K562 (cell line): ENCODE results near the gene FOLR2. TPM values are rescaled to one million over a fixed set of nuclear protein-coding genes. Genes with fewer than 3 reads are reported as not detected.

Source experiments
- ATAC-seq: fragments of 200-7000 bp; cut with Tn5 transposase; 3 replicates; pipeline ENCODE4 v1.9.1; 2020; ENCODE audit warnings: moderate library complexity
- BruUV-seq: library from RNA; stranded (reverse); fragments of 400-500 nt; replicated peaks from 2 replicates; lab custom pipeline; 2021; lab: Mats Ljungman, UMichigan
- CTCF ChIA-PET: fragments of 300-600 bp; formaldehyde crosslinking; extraction: SDS; loops from one replicate; lab custom pipeline; 2021; ENCODE audit warnings: low intra/inter-chr PET ratio; lab: Yijun Ruan, JAX
- POLR2A ChIA-PET: fragments of 300-600, 350-650 bp; sonication (Branson Sonifier 250); formaldehyde crosslinking; extraction: SDS; loops from one replicate; lab custom pipeline; 2021; ENCODE audit warnings: antibody characterized with exemption, inconsistent platforms; lab: Yijun Ruan, JAX
- DNase-seq, 4 experiments: peaks; one replicate each; pipeline versions ENCODE4 v3.0.0 to v3.0.0-alpha.2; 2011 to 2018; ENCODE audit warnings: low spot score in 3 of 4, mixed read lengths in 3 of 4; ENCODE audit errors: extremely low read depth in 1 of 4
- FAIRE-seq: peaks from 2 replicates; lab custom pipeline; 2011; peaks lifted over from hg19 to GRCh38; lab: Jason Lieb, UNC
- H2AFZ ChIP-seq: 2 replicates; pipeline ENCODE4 v1.6.0; 2011; ENCODE audit warnings: low read depth, low read length, control low read depth, inconsistent platforms
- H3K27ac ChIP-seq: fragments of 200-600 bp; 3 replicates; pipeline ENCODE4 v1.8.0; 2011; ENCODE audit warnings: low read depth, mild to moderate bottlenecking, control low read depth, inconsistent platforms, low read length, moderate library complexity, mixed read lengths; ENCODE audit errors: extremely low read depth
- H3K27me3 ChIP-seq, 2 experiments: fragments of 300-600 bp in 1 of 2; 2 replicates in 1 of 2; 3 replicates in 1 of 2; pipeline versions ENCODE4 v1.6.0 to v1.8.0; 2011; ENCODE audit warnings: inconsistent platforms in 2 of 2, low read length in 2 of 2, mild to moderate bottlenecking in 1 of 2, mixed read lengths in 1 of 2, moderate library complexity in 1 of 2; ENCODE audit not compliant: control insufficient read depth in 2 of 2, insufficient read depth in 2 of 2
- H3K36me3 ChIP-seq: fragments of 300-600 bp; 3 replicates; pipeline ENCODE4 v1.8.0; 2011; ENCODE audit warnings: mild to moderate bottlenecking, low read length, inconsistent platforms; ENCODE audit not compliant: control insufficient read depth, insufficient read depth
- H3K4me1 ChIP-seq, 2 experiments: fragments of 200-600 bp in 1 of 2; replicated peaks in 1 of 2; 2 replicates in 1 of 2; 3 replicates in 1 of 2; pipeline versions ENCODE4 v1.5.1 to v1.8.0; 2011; ENCODE audit warnings: inconsistent platforms in 2 of 2, low read length in 2 of 2, mild to moderate bottlenecking in 1 of 2, mixed read lengths in 1 of 2, moderate library complexity in 1 of 2; ENCODE audit not compliant: control insufficient read depth in 2 of 2, insufficient read depth in 2 of 2
- H3K4me2 ChIP-seq: 2 replicates; pipeline ENCODE4 v1.6.1; 2011; ENCODE audit warnings: low read length, control low read depth, inconsistent platforms, mixed read lengths; ENCODE audit not compliant: insufficient read depth
- H3K4me3 ChIP-seq: fragments of 200-600 bp; sonication (generic), shearing (Covaris generic); 2 replicates; pipeline ENCODE4 v1.5.1; 2016; ENCODE audit warnings: control low read depth, inconsistent platforms
- H3K79me2 ChIP-seq: fragments of 200-600 bp; 3 replicates; pipeline ENCODE4 v1.8.0; 2011; ENCODE audit warnings: low read length, inconsistent platforms; ENCODE audit not compliant: control insufficient read depth, insufficient read depth
- H3K9ac ChIP-seq, 2 experiments: 2 replicates each; pipeline versions ENCODE4 v1.6.0 to v1.6.1; 2011; ENCODE audit warnings: low read depth in 2 of 2, low read length in 2 of 2, control low read depth in 1 of 2, inconsistent platforms in 1 of 2, mild to moderate bottlenecking in 1 of 2, mixed read lengths in 1 of 2; ENCODE audit not compliant: insufficient read depth in 1 of 2
- H3K9me1 ChIP-seq: one replicate; pipeline ENCODE4 v1.6.0; 2011; ENCODE audit warnings: inconsistent platforms, mild to moderate bottlenecking, low read length, moderate library complexity; ENCODE audit not compliant: control insufficient read depth, insufficient read depth
- H3K9me3 ChIP-seq: replicated peaks from 2 replicates; pipeline ENCODE4 v1.5.1; 2011; ENCODE audit warnings: low read depth, low read length, inconsistent platforms; ENCODE audit not compliant: control insufficient read depth, insufficient read depth
- H4K20me1 ChIP-seq: replicated peaks from 2 replicates; pipeline ENCODE4 v1.6.1; 2011; ENCODE audit warnings: low read length, inconsistent platforms, mixed read lengths; ENCODE audit not compliant: control insufficient read depth, insufficient read depth
- ASH1L ChIP-seq: fragments of 450-650 bp; IDR thresholded peaks from 2 replicates; pipeline ENCODE4 v1.6.1; 2018; ENCODE audit warnings: borderline replicate concordance, mild to moderate bottlenecking, low read depth; ENCODE audit not compliant: partially characterized antibody
- ELF1 ChIP-seq: fragments of 200-800 bp; sonication (Bioruptor generic); IDR thresholded peaks from 2 replicates; pipeline ENCODE4 v1.6.1; 2016; ENCODE audit warnings: missing genetic modification characterization, missing compliant biosample characterization
- ELK3 ChIP-seq: fragments of 450-650 bp; formaldehyde crosslinking; IDR thresholded peaks from 2 replicates; pipeline ENCODE4 v1.4.0; 2020; ENCODE audit warnings: mild to moderate bottlenecking
- ESRRB ChIP-seq: fragments of 250-450 bp; sonication (Bioruptor Pico); IDR thresholded peaks from 2 replicates; pipeline ENCODE4 v1.5.0; 2020; ENCODE audit warnings: mild to moderate bottlenecking, moderate library complexity, borderline replicate concordance
- MXI1 ChIP-seq: IDR thresholded peaks from 2 replicates; pipeline ENCODE4 v1.6.1; 2011; ENCODE audit warnings: low read depth, mild to moderate bottlenecking, improper control_type of control experiment, low read length
- NCOA2 ChIP-seq, 2 experiments: fragments of 450-650 bp; IDR thresholded peaks; 2 replicates each; pipeline ENCODE4 v1.6.1; 2018; ENCODE audit warnings: mild to moderate bottlenecking in 2 of 2, moderate library complexity in 1 of 2; ENCODE audit not compliant: partially characterized antibody in 2 of 2
- PPARD ChIP-seq: fragments of 250-450 bp; sonication (Bioruptor Pico); IDR thresholded peaks from 2 replicates; pipeline ENCODE4 v1.8.0; 2022; ENCODE audit warnings: inconsistent platforms, mild to moderate bottlenecking, moderate library complexity
- SIX5 ChIP-seq, 2 experiments: IDR thresholded peaks; 2 replicates each; pipeline ENCODE4 v1.6.1; 2011; ENCODE audit warnings: low read length in 2 of 2, borderline replicate concordance in 1 of 2, low read depth in 1 of 2, mild to moderate bottlenecking in 1 of 2, moderate library complexity in 1 of 2; ENCODE audit not compliant: insufficient read depth in 1 of 2
- SNIP1 ChIP-seq: fragments of 450-650 bp; IDR thresholded peaks from 2 replicates; pipeline ENCODE4 v1.7.1; 2017; ENCODE audit warnings: low read depth, mild to moderate bottlenecking
- SRF ChIP-seq, 2 experiments: fragments of 250-450, 450-650 bp in 1 of 2; sonication (Bioruptor Pico) in 1 of 2; sonication (generic) in 1 of 2; formaldehyde crosslinking; IDR thresholded peaks; 2 replicates each; pipeline versions ENCODE4 v1.5.0 to v1.5.1; 2020 to 2022; ENCODE audit warnings: mild to moderate bottlenecking in 1 of 2, missing genetic modification reagents in 1 of 2
- ZFP1 ChIP-seq: fragments of 450-650 bp; formaldehyde crosslinking; IDR thresholded peaks from 2 replicates; pipeline ENCODE4 v1.4.0; 2020; ENCODE audit warnings: mild to moderate bottlenecking, mixed read lengths
- ZNF707 ChIP-seq: fragments of 250-450 bp; sonication (Bioruptor Pico); conservative IDR thresholded peaks from 2 replicates; pipeline ENCODE4 v1.8.0; 2022; ENCODE audit warnings: inconsistent platforms, mild to moderate bottlenecking, moderate library complexity
- whole genome bisulfite sequencing: fragments of 100-300 bp; shearing (Covaris generic); methylation state at CpG from one replicate; pipeline ENCODE4 v1.1.6; 2016; ENCODE audit warnings: low coverage, mixed read lengths; ENCODE audit not compliant: insufficient coverage; ENCODE audit errors: missing lambda C conversion rate; 5-methylcytosine and 5-hydroxymethylcytosine counted together
- in situ Hi-C: fragments of 300-500 bp; cut with MboI; formaldehyde crosslinking; loops from 4 replicates; pipeline ENCODE4 v1.15.0; 2018; ENCODE audit warnings: inconsistent platforms, mixed read lengths
- intact Hi-C: fragments of 100-400 bp; cut with micrococcal nuclease; formaldehyde crosslinking; loops from 2 replicates; pipeline ENCODE4 v1.14.2; 2022
- polyA plus RNA-seq, 8 experiments: library from polyadenylated mRNA; depleted of rRNA in 4 of 8; stranded (reverse) in 5 of 8; unstranded in 3 of 8; fragments of >200 nt; fragmentation: Nextera tagmentation in 2 of 8; fragmentation: Illumina TruSeq in 1 of 8; extraction: Ambion mirVana in 2 of 8; extraction: Trizol in 1 of 8; gene quantifications; 2 replicates each; pipeline versions ENCODE4 v1.2.1 to v1.2.3, GENCODE V29; 2011 to 2014; ENCODE audit warnings: inconsistent platforms in 1 of 8, missing spikeins in 1 of 8
- total RNA-seq, 7 experiments: library from RNA; depleted of rRNA in 6 of 7; stranded (reverse); fragments of >200 nt in 6 of 7; fragmentation: Illumina TruSeq in 2 of 7; extraction: Trizol in 2 of 7; gene quantifications; 2 replicates each; pipeline versions ENCODE4 v1.2.1 to v1.2.3, GENCODE V29; 2011 to 2021; ENCODE audit warnings: low replicate concordance in 1 of 7

The FOLR2 gene
- total and polyA plus RNA-seq, 9 of the 15 experiments (the other 6 are each of a cell fraction or from before 2014, with no cell fraction given) = 0.27 TPM; not detected in 8

DNA sequence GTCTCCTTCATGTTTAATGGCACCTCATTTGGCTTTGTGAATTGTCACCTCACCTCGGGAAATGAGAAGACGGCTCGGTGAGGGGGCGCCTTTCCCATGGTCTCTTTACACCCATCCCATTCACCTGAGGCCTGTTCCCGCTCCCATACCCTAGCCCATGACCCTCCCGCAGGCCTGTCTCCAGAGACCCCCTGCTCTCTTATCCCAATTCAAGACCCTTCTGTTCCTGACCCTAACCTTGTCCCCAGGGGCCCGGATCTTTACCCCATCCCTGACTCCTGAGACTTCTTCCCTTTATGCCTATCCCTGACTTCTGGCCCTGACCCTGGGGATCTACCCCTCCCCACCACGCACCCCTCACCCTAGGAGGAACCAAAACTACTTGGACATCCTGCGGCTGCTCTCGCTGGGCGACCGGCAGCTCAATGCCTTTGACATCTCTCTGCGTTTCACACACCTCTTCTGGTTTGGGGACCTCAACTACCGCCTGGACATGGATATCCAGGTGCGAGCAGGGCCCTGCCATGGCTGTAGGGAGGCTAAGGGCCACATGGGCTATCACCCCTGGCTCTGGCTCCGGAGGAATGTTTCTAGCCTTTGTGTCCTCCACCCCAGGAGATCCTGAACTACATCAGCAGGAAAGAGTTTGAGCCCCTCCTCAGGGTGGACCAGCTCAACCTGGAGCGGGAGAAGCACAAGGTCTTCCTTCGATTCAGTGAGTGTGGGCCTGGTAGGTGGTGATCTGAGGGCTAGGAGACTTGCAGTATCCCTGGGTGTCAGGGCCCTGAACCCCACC lies 15.9 kb downstream of the FOLR2 start:
- TF ChIP-seq MXI1 (no peak), PPARD (CRISPR knock-in tag) (no peak)
- Histone ChIP-seq H2AFZ (no peak overlapping the region), H3K9me3 (no peaks in the 10 kb centered on the region), H3K9ac (peak overlapping the region in 1 of 2 experiments; percentile 43; a peak in 1 of 4 replicates), H3K4me1 (peaks cover 0 to 23% of the 10 kb centered on the region in 2 experiments; a peak in 1 of 5 replicates), H4K20me1 (no peaks in the 10 kb centered on the region), H3K4me2 (no peak overlapping the region), H3K27me3 (no peaks in the 10 kb centered on the region), H3K27ac (no peak overlapping the region), H3K4me3 (no peak overlapping the region), H3K9me1 (peaks cover 3% of the 10 kb centered on the region), H3K36me3 (peaks cover 100% of the 10 kb centered on the region), H3K79me2 (no peaks in the 10 kb centered on the region)
- FAIRE-seq = no peak
- BruUV-seq = no TSS peak
- no peak for DNase-seq
- in situ Hi-C loops (no loop called here), intact Hi-C loops (no loop called here)
- CTCF ChIA-PET = no interaction called here
- 94% methylated on average over 18 of the region's 18 CpGs for WGBS
- POLR2A ChIA-PET = interaction anchor here (0.7 kb wide), 1 partner anchor 141 kb away, joined by 3 read pairs; no protein-coding TSS in a partner anchor
- ATAC-seq = no peak

GRCh38 chr11:72233056-72233772 lies 16.6 kb downstream of the FOLR2 start:
- BruUV-seq = no TSS peak
- H3K9ac ChIP-seq = peak overlapping the region in 1 of 2 experiments; percentile 43; a peak in 1 of 4 replicates
- no peaks in the 10 kb centered on the region for H3K27me3 ChIP-seq
- no peaks in the 10 kb centered on the region for H3K9me3 ChIP-seq
- no peak overlapping the region for H3K27ac ChIP-seq
- in situ Hi-C loops = no loop called here
- TF ChIP-seq SIX5 (IDR thresholded peaks at IDR 0.05; ENCODE audit: borderline replicate concordance in 1 of 2, insufficient read depth in 1 of 2, low read depth in 1 of 2, low read length in 2 of 2) = no peak
- no peak for TF ChIP-seq NCOA2 (IDR thresholded peaks at IDR 0.05; ENCODE audit: partially characterized antibody in 2 of 2)
- no peak for TF ChIP-seq SRF (CRISPR knock-in tag; IDR thresholded peaks at IDR 0.05)
- no peak for TF ChIP-seq ZNF707
- no peak for TF ChIP-seq SNIP1
- no peak for TF ChIP-seq ELF1 (tag)
- no peak for TF ChIP-seq ELK3 (CRISPR knock-in tag)
- TF ChIP-seq ASH1L = no peak
- TF ChIP-seq ESRRB = no peak
- TF ChIP-seq ZFP1 (CRISPR knock-in tag) = no peak
- TF ChIP-seq, all 486 proteins: peak for 0
- 87% methylated on average over 13 of the region's 13 CpGs for WGBS
- Histone ChIP-seq H3K79me2 (no peaks in the 10 kb centered on the region), H3K36me3 (peaks cover 100% of the 10 kb centered on the region), H3K4me1 (peaks cover 0 to 27% of the 10 kb centered on the region in 2 experiments; a peak in 2 of 5 replicates), H4K20me1 (no peaks in the 10 kb centered on the region), H3K4me2 (no peak overlapping the region), H2AFZ (no peak overlapping the region), H3K4me3 (no peak overlapping the region), H3K9me1 (peaks cover 1% of the 10 kb centered on the region)
- intact Hi-C loops = no loop called here
- ATAC-seq (no peak), FAIRE-seq (no peak), DNase-seq (no peak)
- CTCF ChIA-PET = no interaction called here
- POLR2A ChIA-PET = no interaction called here
